IMR-90 (cell line): ENCODE results near the gene ABCA12. TPM values are rescaled to one million over a fixed set of nuclear protein-coding genes. Genes with fewer than 3 reads are reported as not detected.

Source experiments
- ATAC-seq: fragments of 200-7000 bp; cut with Tn5 transposase; 2 replicates; pipeline ENCODE4 v1.9.1; 2020; ENCODE audit warnings: low read depth, mild to moderate bottlenecking, moderate library complexity
- BruUV-seq: library from RNA; stranded (reverse); fragments of 400-500 nt; replicated peaks from 2 replicates; lab custom pipeline; 2021; lab: Mats Ljungman, UMichigan
- CTCF ChIA-PET: fragments of 300-600 bp; formaldehyde crosslinking; extraction: SDS; loops from one replicate; lab custom pipeline; 2021; ENCODE audit warnings: antibody characterized with exemption; lab: Yijun Ruan, JAX
- POLR2A ChIA-PET: fragments of 300-600 bp; sonication (Branson Sonifier 250); formaldehyde crosslinking; loops from one replicate; lab custom pipeline; 2022; ENCODE audit warnings: antibody characterized with exemption; ENCODE audit not compliant: unreplicated experiment; lab: Charles Lee
- DNase-seq: peaks from one replicate; pipeline ENCODE4 v3.0.0; 2013
- H2AFZ ChIP-seq: replicated peaks from 2 replicates; pipeline ENCODE3; 2013; ENCODE audit warnings: low read length, mild to moderate bottlenecking; ENCODE audit not compliant: poor library complexity
- H2AK5ac ChIP-seq: 2 replicates; pipeline ENCODE4 v1.6.1; 2013; ENCODE audit warnings: low read depth, low read length, inconsistent platforms
- H2AK9ac ChIP-seq: replicated peaks from 2 replicates; pipeline ENCODE3; 2013; ENCODE audit warnings: mild to moderate bottlenecking, low read depth, low read length, moderate library complexity; ENCODE audit not compliant: poor library complexity
- H2BK120ac ChIP-seq: 2 replicates; pipeline ENCODE4 v1.6.1; 2013; ENCODE audit warnings: low read depth, low read length, inconsistent platforms
- H2BK15ac ChIP-seq: 3 replicates; pipeline ENCODE4 v1.6.1; 2013; ENCODE audit warnings: low read depth, low read length, inconsistent platforms
- H2BK20ac ChIP-seq: 2 replicates; pipeline ENCODE4 v1.6.1; 2013; ENCODE audit warnings: low read depth, mild to moderate bottlenecking, inconsistent platforms, low read length, moderate library complexity
- H2BK5ac ChIP-seq: 2 replicates; pipeline ENCODE4 v1.6.1; 2013; ENCODE audit warnings: mild to moderate bottlenecking, low read depth, low read length, inconsistent platforms; ENCODE audit not compliant: poor library complexity, severe bottlenecking
- H3K14ac ChIP-seq: replicated peaks from 2 replicates; pipeline ENCODE4 v1.6.1; 2013; ENCODE audit warnings: low read depth, low read length, inconsistent platforms
- H3K18ac ChIP-seq: 2 replicates; pipeline ENCODE4 v1.6.1; 2013; ENCODE audit warnings: low read depth, low read length, control low read depth
- H3K23ac ChIP-seq: 2 replicates; pipeline ENCODE4 v1.6.1; 2013; ENCODE audit warnings: low read depth, low read length, inconsistent platforms
- H3K27ac ChIP-seq: 2 replicates; pipeline ENCODE4 v1.5.1; 2013; ENCODE audit warnings: mild to moderate bottlenecking, control low read depth, low read length; ENCODE audit not compliant: insufficient read depth
- H3K27me3 ChIP-seq: 2 replicates; pipeline ENCODE4 v1.6.1; 2013; ENCODE audit warnings: low read length; ENCODE audit not compliant: control insufficient read depth, insufficient read depth
- H3K36me3 ChIP-seq: 2 replicates; pipeline ENCODE4 v1.6.1; 2013; ENCODE audit warnings: low read length, mixed read lengths; ENCODE audit not compliant: control insufficient read depth, insufficient read depth
- H3K4ac ChIP-seq: 2 replicates; pipeline ENCODE4 v1.6.1; 2013; ENCODE audit warnings: low read depth, low read length, inconsistent platforms
- H3K4me1 ChIP-seq: 2 replicates; pipeline ENCODE4 v1.6.1; 2013; ENCODE audit warnings: low read length, mixed read lengths; ENCODE audit not compliant: control insufficient read depth, insufficient read depth
- H3K4me2 ChIP-seq: 2 replicates; pipeline ENCODE4 v1.6.1; 2013; ENCODE audit warnings: low read depth, mild to moderate bottlenecking, control low read depth, low read length, moderate library complexity
- H3K4me3 ChIP-seq: 2 replicates; pipeline ENCODE4 v1.5.1; 2013; ENCODE audit warnings: low read depth, mild to moderate bottlenecking, control low read depth, low read length, moderate library complexity; ENCODE audit not compliant: insufficient read depth
- H3K56ac ChIP-seq: 2 replicates; pipeline ENCODE4 v1.6.1; 2013; ENCODE audit warnings: low read length, inconsistent platforms; ENCODE audit not compliant: insufficient read depth; ENCODE audit errors: extremely low read depth
- H3K79me1 ChIP-seq, 2 experiments: 2 replicates each; pipeline ENCODE4 v1.6.1; 2013; ENCODE audit warnings: low read length in 2 of 2, inconsistent platforms in 1 of 2, low read depth in 1 of 2
- H3K9ac ChIP-seq: 2 replicates; pipeline ENCODE4 v1.6.1; 2013; ENCODE audit warnings: low read depth, low read length, control low read depth
- H3K9me1 ChIP-seq: 2 replicates; pipeline ENCODE4 v1.6.1; 2013; ENCODE audit warnings: low read length, inconsistent platforms; ENCODE audit not compliant: insufficient read depth
- H3K9me3 ChIP-seq: 2 replicates; pipeline ENCODE4 v1.6.1; 2013; ENCODE audit warnings: low read length; ENCODE audit not compliant: control insufficient read depth, insufficient read depth
- H4K20me1 ChIP-seq: 2 replicates; pipeline ENCODE4 v1.6.1; 2013; ENCODE audit warnings: low read length, inconsistent platforms; ENCODE audit not compliant: insufficient read depth
- H4K5ac ChIP-seq: 2 replicates; pipeline ENCODE4 v1.6.1; 2013; ENCODE audit warnings: mild to moderate bottlenecking, low read depth, low read length, control low read depth
- H4K8ac ChIP-seq, 2 experiments: 2 replicates each; pipeline ENCODE4 v1.6.1; 2013; ENCODE audit warnings: low read depth in 2 of 2, low read length in 2 of 2, control low read depth in 1 of 2, inconsistent platforms in 1 of 2
- H4K91ac ChIP-seq: 2 replicates; pipeline ENCODE4 v1.6.1; 2013; ENCODE audit warnings: low read depth, low read length, inconsistent platforms; ENCODE audit not compliant: insufficient read depth
- NFE2L2 ChIP-seq: fragments of 150-350 bp; IDR thresholded peaks from 2 replicates; pipeline ENCODE4 v1.6.1; 2016; ENCODE audit warnings: low read depth, mild to moderate bottlenecking, low read length
- POLR2A ChIP-seq: IDR thresholded peaks from 2 replicates; pipeline ENCODE4 v1.6.1; 2012; ENCODE audit warnings: mild to moderate bottlenecking, low read depth, low read length
- RAD21 ChIP-seq: IDR thresholded peaks from 2 replicates; pipeline ENCODE4 v1.6.1; 2012; ENCODE audit warnings: low read length, improper control_type of control experiment
- RCOR1 ChIP-seq: IDR thresholded peaks from 2 replicates; pipeline ENCODE4 v1.6.1; 2012; ENCODE audit warnings: mild to moderate bottlenecking, low read length, improper control_type of control experiment; ENCODE audit not compliant: insufficient replicate concordance
- WGBS, 2 experiments: methylation state at CpG; one replicate each; pipeline versions ENCODE4 v1.1.5 to v1.1.7; 2013; ENCODE audit warnings: missing lambda C conversion rate in 2 of 2; ENCODE audit not compliant: insufficient read length in 1 of 2; ENCODE audit errors: extremely low coverage in 2 of 2; 5-methylcytosine and 5-hydroxymethylcytosine counted together
- dilution Hi-C: fragments of 300-500 bp; cut with HindIII; formaldehyde crosslinking; loops from one replicate; pipeline ENCODE4 v1.14.3; 2018; ENCODE audit warnings: low sequenced_read_pairs; ENCODE audit not compliant: unreplicated experiment
- in situ Hi-C: fragments of 300-500 bp; cut with MboI; formaldehyde crosslinking; loops from 3 replicates; pipeline ENCODE4 v1.14.3; 2019; ENCODE audit warnings: low sequenced_read_pairs, inconsistent platforms, mixed read lengths
- intact Hi-C: fragments of 100-400 bp; cut with micrococcal nuclease; formaldehyde crosslinking; loops from 2 replicates; pipeline ENCODE4 v1.10.0; 2022
- polyA plus RNA-seq, 3 experiments: library from polyadenylated mRNA; depleted of rRNA; stranded (reverse); fragments of >200 nt; gene quantifications; 2 replicates each; pipeline ENCODE4 v1.2.3, GENCODE V29; 2012; ENCODE audit warnings: low replicate concordance in 1 of 3
- total RNA-seq: library from RNA; depleted of rRNA; stranded (reverse); fragments of >200 nt; gene quantifications from 2 replicates; pipeline ENCODE4 v1.2.3, GENCODE V29; 2012
- TF ChIP-seq, protein P1 (sequence below): fragments of 150-350 bp; IDR thresholded peaks from 2 replicates; pipeline ENCODE4 v1.6.1; 2017; ENCODE audit warnings: mild to moderate bottlenecking, antibody characterized with exemption, low read length, low read depth
- TF ChIP-seq, protein P2 (sequence below): conservative IDR thresholded peaks from 2 replicates; pipeline ENCODE4 v1.5.1; 2012; ENCODE audit warnings: mild to moderate bottlenecking, low read depth, low read length, improper control_type of control experiment

ABCA12 gene
- total and polyA plus RNA-seq, 2 of the 4 experiments (the other 2 are of a cell fraction), result under 0.01 TPM; not detected in 1

DNA sequence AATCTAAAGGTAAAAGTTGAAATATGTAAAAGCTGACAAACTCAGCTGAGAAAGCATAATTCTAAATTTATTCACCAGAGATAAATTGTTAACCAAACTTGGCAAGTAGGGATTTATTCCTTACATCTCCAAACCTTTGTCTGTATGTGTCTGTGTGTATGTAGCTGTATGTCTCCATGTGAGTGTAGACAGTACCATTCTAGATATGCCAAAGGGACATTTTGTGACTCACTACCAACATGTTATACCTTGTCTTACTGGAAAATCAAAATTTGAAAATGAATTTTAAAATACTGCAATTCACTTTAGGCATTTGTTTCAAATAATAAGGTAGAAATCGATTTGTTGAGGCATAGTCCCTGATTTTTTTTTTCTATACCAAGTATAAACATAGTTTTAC, 102.1 kb downstream of the ABCA12 start:
- H3K4me3 ChIP-seq, result no peak overlapping the region
- no peak overlapping the region for H2AK5ac ChIP-seq
- H3K4ac ChIP-seq, result no peak overlapping the region
- no peak overlapping the region for H3K27ac ChIP-seq
- ChIA-PET CTCF (no interaction called here), POLR2A (no interaction called here)
- no TSS peak for BruUV-seq
- H3K23ac ChIP-seq, result no peak overlapping the region
- no peak overlapping the region for H2BK15ac ChIP-seq
- H2BK120ac ChIP-seq, result no peak overlapping the region
- H3K9me1 ChIP-seq, result no peaks in the 10 kb centered on the region
- TF ChIP-seq RAD21 (no peak), NFE2L2 (no peak), RCOR1 (no peak), POLR2A (no peak)
- TF ChIP-seq, protein P1, sequence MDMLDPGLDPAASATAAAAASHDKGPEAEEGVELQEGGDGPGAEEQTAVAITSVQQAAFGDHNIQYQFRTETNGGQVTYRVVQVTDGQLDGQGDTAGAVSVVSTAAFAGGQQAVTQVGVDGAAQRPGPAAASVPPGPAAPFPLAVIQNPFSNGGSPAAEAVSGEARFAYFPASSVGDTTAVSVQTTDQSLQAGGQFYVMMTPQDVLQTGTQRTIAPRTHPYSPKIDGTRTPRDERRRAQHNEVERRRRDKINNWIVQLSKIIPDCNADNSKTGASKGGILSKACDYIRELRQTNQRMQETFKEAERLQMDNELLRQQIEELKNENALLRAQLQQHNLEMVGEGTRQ, result no peak
- TF ChIP-seq, protein P2, sequence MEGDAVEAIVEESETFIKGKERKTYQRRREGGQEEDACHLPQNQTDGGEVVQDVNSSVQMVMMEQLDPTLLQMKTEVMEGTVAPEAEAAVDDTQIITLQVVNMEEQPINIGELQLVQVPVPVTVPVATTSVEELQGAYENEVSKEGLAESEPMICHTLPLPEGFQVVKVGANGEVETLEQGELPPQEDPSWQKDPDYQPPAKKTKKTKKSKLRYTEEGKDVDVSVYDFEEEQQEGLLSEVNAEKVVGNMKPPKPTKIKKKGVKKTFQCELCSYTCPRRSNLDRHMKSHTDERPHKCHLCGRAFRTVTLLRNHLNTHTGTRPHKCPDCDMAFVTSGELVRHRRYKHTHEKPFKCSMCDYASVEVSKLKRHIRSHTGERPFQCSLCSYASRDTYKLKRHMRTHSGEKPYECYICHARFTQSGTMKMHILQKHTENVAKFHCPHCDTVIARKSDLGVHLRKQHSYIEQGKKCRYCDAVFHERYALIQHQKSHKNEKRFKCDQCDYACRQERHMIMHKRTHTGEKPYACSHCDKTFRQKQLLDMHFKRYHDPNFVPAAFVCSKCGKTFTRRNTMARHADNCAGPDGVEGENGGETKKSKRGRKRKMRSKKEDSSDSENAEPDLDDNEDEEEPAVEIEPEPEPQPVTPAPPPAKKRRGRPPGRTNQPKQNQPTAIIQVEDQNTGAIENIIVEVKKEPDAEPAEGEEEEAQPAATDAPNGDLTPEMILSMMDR, result no peak
- no peak overlapping the region for H4K91ac ChIP-seq
- DNase-seq (no peak), ATAC-seq (no peak)
- H3K4me1 ChIP-seq, result no peaks in the 10 kb centered on the region
- H3K14ac ChIP-seq, result no peak overlapping the region
- no peak overlapping the region for H2BK5ac ChIP-seq
- no peak overlapping the region for H2AK9ac ChIP-seq
- in situ Hi-C loops, result no loop called here
- dilution Hi-C loops, result no loop called here
- intact Hi-C loops, result no loop called here
- no peak overlapping the region for H4K8ac ChIP-seq
- no peak overlapping the region for H2AFZ ChIP-seq
- H3K18ac ChIP-seq, result no peak overlapping the region
- no peak overlapping the region for H3K9ac ChIP-seq
- no peak overlapping the region for H4K5ac ChIP-seq
- H3K9me3 ChIP-seq, result no peaks in the 10 kb centered on the region
- H3K36me3 ChIP-seq, result no peaks in the 10 kb centered on the region
- H3K27me3 ChIP-seq, result no peaks in the 10 kb centered on the region
- no peak overlapping the region for H3K56ac ChIP-seq
- H4K20me1 ChIP-seq, result no peaks in the 10 kb centered on the region
- H2BK20ac ChIP-seq, result no peak overlapping the region
- no peak overlapping the region for H3K4me2 ChIP-seq
- H3K79me1 ChIP-seq, result no peaks in the 10 kb centered on the region
- WGBS, 2 experiments, result no CpG with 5 or more reads among the region's 1 CpG
